Neuronal stem cell (in vitro differentiated cells): Measurements from ENCODE around the gene ARHGEF17.
A peak's percentile ranks its signal among the peaks of the same experiment; 100 is the strongest.

Experiments
- DNase-seq: peaks from one replicate; pipeline ENCODE4 v3.0.0-alpha.2; 2013; ENCODE audit warnings: low spot score
- H2AFZ ChIP-seq: one replicate; pipeline ENCODE4 v1.6.1; 2013; ENCODE audit warnings: mild to moderate bottlenecking, low read length, inconsistent platforms
- H2AK5ac ChIP-seq: 2 replicates; pipeline ENCODE4 v1.6.1; 2013; ENCODE audit warnings: low read depth, mild to moderate bottlenecking, inconsistent platforms, low read length, moderate library complexity, mixed read lengths
- H2BK120ac ChIP-seq: 2 replicates; pipeline ENCODE4 v1.6.1; 2013; ENCODE audit warnings: low read depth, mild to moderate bottlenecking, inconsistent platforms, low read length, moderate library complexity, mixed read lengths
- H2BK12ac ChIP-seq: one replicate; pipeline ENCODE4 v1.6.1; 2013; ENCODE audit warnings: low read length, inconsistent platforms
- H2BK15ac ChIP-seq: 2 replicates; pipeline ENCODE4 v1.6.1; 2013; ENCODE audit warnings: mild to moderate bottlenecking, low read length, inconsistent platforms, mixed read lengths
- H2BK5ac ChIP-seq: one replicate; pipeline ENCODE4 v1.6.1; 2013; ENCODE audit warnings: inconsistent platforms, mild to moderate bottlenecking, low read length, moderate library complexity
- H3K14ac ChIP-seq: one replicate; pipeline ENCODE4 v1.6.1; 2013; ENCODE audit warnings: low read length, inconsistent platforms
- H3K18ac ChIP-seq: 2 replicates; pipeline ENCODE4 v1.6.1; 2013; ENCODE audit warnings: low read length, inconsistent platforms
- H3K23ac ChIP-seq: 2 replicates; pipeline ENCODE4 v1.6.1; 2013; ENCODE audit warnings: low read depth, mild to moderate bottlenecking, mixed read lengths, low read length, inconsistent platforms; ENCODE audit not compliant: poor library complexity
- H3K27ac ChIP-seq: replicated peaks from 3 replicates; pipeline ENCODE4 v1.5.1; 2013; ENCODE audit warnings: low read length, inconsistent platforms
- H3K27me3 ChIP-seq, 3 experiments: 2 replicates each; pipeline ENCODE4 v1.6.1; 2013; ENCODE audit warnings: low read length in 3 of 3, mild to moderate bottlenecking in 2 of 3, inconsistent platforms in 1 of 3, low read depth in 1 of 3, mixed read lengths in 1 of 3, moderate library complexity in 1 of 3; ENCODE audit not compliant: control insufficient read depth in 3 of 3, insufficient read depth in 3 of 3
- H3K36me3 ChIP-seq, 2 donors: replicated peaks in 1 of 2; 2 replicates each; pipeline ENCODE4 v1.6.1; 2013; ENCODE audit warnings: low read length in 2 of 2; ENCODE audit not compliant: control insufficient read depth in 2 of 2, insufficient read depth in 2 of 2
- H3K4ac ChIP-seq: 2 replicates; pipeline ENCODE4 v1.6.1; 2013; ENCODE audit warnings: inconsistent platforms, mild to moderate bottlenecking, low read length, moderate library complexity
- H3K4me1 ChIP-seq, 2 donors: 1 replicate in 1 of 2; 2 replicates in 1 of 2; pipeline ENCODE4 v1.6.1; 2013; ENCODE audit warnings: low read length in 2 of 2, low read depth in 1 of 2; ENCODE audit not compliant: control insufficient read depth in 2 of 2, insufficient read depth in 1 of 2
- H3K4me2 ChIP-seq: one replicate; pipeline ENCODE4 v1.6.1; 2013; ENCODE audit warnings: mild to moderate bottlenecking, low read length, inconsistent platforms; ENCODE audit not compliant: insufficient read depth, poor library complexity, severe bottlenecking
- H3K4me3 ChIP-seq, 2 donors: 2 replicates each; pipeline ENCODE4 v1.5.1; 2013; ENCODE audit warnings: low read length in 2 of 2, mild to moderate bottlenecking in 2 of 2, inconsistent platforms in 1 of 2, moderate library complexity in 1 of 2
- H3K79me1 ChIP-seq: one replicate; pipeline ENCODE4 v1.6.1; 2013; ENCODE audit warnings: low read depth, mild to moderate bottlenecking, inconsistent platforms, low read length, moderate library complexity
- H3K9ac ChIP-seq: one replicate; pipeline ENCODE4 v1.6.1; 2013; ENCODE audit warnings: mild to moderate bottlenecking, low read depth, low read length, inconsistent platforms; ENCODE audit not compliant: poor library complexity
- H3K9me3 ChIP-seq, 2 donors: replicated peaks in 1 of 2; 2 replicates each; pipeline versions ENCODE3 to v1.6.1; 2013; ENCODE audit warnings: low read length in 2 of 2, mild to moderate bottlenecking in 2 of 2, inconsistent platforms in 1 of 2, low read depth in 1 of 2, mixed read lengths in 1 of 2, moderate library complexity in 1 of 2; ENCODE audit not compliant: control insufficient read depth in 2 of 2, insufficient read depth in 1 of 2
- H4K8ac ChIP-seq: one replicate; pipeline ENCODE4 v1.6.1; 2013; ENCODE audit warnings: low read depth, mild to moderate bottlenecking, inconsistent platforms, low read length, moderate library complexity
- H4K91ac ChIP-seq: one replicate; pipeline ENCODE4 v1.6.1; 2013; ENCODE audit warnings: low read length, low read depth, mild to moderate bottlenecking, inconsistent platforms; ENCODE audit not compliant: poor library complexity
- WGBS, 2 donors: extraction: QIAGEN DNeasy Blood & Tissue Kit; methylation state at CpG; one replicate each; pipeline ENCODE4 v1.1.7; 2013; ENCODE audit warnings: missing lambda C conversion rate in 2 of 2, mixed read lengths in 1 of 2; ENCODE audit not compliant: insufficient read length in 2 of 2, insufficient replicate concordance in 1 of 2; ENCODE audit errors: extremely low coverage in 2 of 2; 5-methylcytosine and 5-hydroxymethylcytosine counted together

Gene ARHGEF17

DNA sequence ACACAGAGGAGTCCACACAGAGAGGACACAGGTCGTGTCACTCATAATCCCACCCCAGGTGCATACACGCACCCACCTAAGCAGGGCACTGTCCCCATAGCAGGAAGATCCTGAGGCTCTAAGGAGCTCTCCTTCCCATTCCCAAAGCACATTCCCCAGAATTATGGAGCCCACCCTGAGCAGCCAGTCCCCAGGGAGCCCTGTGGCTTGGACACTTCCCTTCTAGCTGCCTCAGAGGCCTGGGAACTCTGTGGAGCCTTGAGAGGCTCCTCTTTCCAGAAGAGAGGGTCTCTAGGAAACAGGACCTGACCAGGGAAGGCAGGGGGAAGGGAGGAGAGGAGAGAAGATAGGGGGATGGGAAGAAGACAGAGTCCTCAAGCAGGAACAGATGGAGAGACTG lies 29.8 kb downstream of the ARHGEF17 start:
- Histone ChIP-seq H3K27me3 (peaks cover 0 to 6% (median 0%) of the 10 kb centered on the region in 3 experiments), H3K36me3 (peaks cover 9 to 25% of the 10 kb centered on the region in 2 donors), H4K8ac (no peak overlapping the region), H2AK5ac (peak overlapping the region; percentile 13), H3K4me2 (no peak overlapping the region), H3K4me3 (no peak overlapping the region), H2BK12ac (no peak overlapping the region), H2AFZ (no peak overlapping the region), H3K79me1 (peaks cover 14% of the 10 kb centered on the region), H3K4ac (no peak overlapping the region), H2BK120ac (no peak overlapping the region), H3K18ac (no peak overlapping the region), H3K9me3 (no peaks in the 10 kb centered on the region), H3K23ac (no peak overlapping the region), H2BK5ac (no peak overlapping the region), H2BK15ac (no peak overlapping the region), H3K9ac (no peak overlapping the region), H3K14ac (no peak overlapping the region), H3K4me1 (peaks cover 27 to 46% of the 10 kb centered on the region in 2 donors), H3K27ac (no peak overlapping the region), H4K91ac (no peak overlapping the region)
- no peak for DNase-seq
- WGBS, 2 donors = no CpG with 5 or more reads among the region's 2 CpGs

DNA sequence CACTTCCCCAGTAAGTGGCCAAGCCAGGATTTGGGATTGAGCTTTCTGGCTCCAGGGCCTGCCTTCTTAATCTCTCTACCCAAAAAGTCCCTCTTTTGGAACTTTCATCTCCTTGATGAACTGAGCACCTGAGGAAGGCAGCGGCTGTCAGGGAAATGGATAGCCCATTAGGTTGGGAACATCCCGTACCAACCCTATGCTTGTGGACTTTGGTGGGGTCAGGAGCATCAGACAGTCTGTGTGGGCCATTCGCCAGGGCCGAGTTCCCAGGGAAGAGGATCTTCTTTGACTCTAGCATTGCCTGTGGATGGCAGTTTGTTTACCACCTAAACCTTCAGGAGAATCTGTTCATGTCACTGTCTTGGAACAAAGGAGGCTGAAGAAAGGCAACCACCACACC lies 30.2 kb downstream of the ARHGEF17 start:
- H3K4me3 ChIP-seq = no peak overlapping the region
- H4K91ac ChIP-seq = no peak overlapping the region
- H3K36me3 ChIP-seq = peaks cover 9 to 25% of the 10 kb centered on the region in 2 donors
- H3K27me3 ChIP-seq = peaks cover 0 to 6% (median 0%) of the 10 kb centered on the region in 3 experiments
- no peak overlapping the region for H2BK120ac ChIP-seq
- H2BK12ac ChIP-seq = no peak overlapping the region
- no peak overlapping the region for H4K8ac ChIP-seq
- no peaks in the 10 kb centered on the region for H3K9me3 ChIP-seq
- no peak overlapping the region for H2BK5ac ChIP-seq
- no peak overlapping the region for H3K14ac ChIP-seq
- WGBS, 2 donors = no CpG with 5 or more reads among the region's 4 CpGs
- no peak overlapping the region for H2AFZ ChIP-seq
- H2BK15ac ChIP-seq = no peak overlapping the region
- H3K4ac ChIP-seq = no peak overlapping the region
- no peak overlapping the region for H3K4me2 ChIP-seq
- H3K4me1 ChIP-seq = peaks cover 23 to 45% of the 10 kb centered on the region in 2 donors
- H3K9ac ChIP-seq = no peak overlapping the region
- no peak overlapping the region for H2AK5ac ChIP-seq
- peaks cover 14% of the 10 kb centered on the region for H3K79me1 ChIP-seq
- H3K27ac ChIP-seq = no peak overlapping the region
- no peak overlapping the region for H3K18ac ChIP-seq
- DNase-seq = no peak
- H3K23ac ChIP-seq = no peak overlapping the region

DNA sequence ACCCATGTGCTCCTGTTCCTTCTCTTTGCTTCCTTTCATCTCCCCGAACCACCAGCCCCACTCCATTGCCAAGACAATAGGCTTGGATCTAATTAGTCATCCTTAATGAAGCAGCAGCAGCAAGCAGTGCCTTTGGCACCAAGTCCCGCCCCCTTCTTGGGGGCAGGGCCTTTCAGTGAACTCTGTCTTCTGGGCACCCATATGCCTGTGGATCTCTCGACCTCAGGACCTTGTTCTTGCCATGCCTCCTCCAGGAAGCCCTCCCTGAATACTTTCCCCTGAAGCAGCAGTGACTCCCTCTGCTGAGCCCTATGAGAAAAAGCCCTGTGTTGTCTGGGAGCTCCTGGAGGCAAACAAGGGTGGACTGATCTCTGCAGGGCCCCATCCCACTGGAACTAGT lies 32.1 kb downstream of the ARHGEF17 start:
- no peak overlapping the region for H2AFZ ChIP-seq
- WGBS, 2 donors = no CpG with 5 or more reads among the region's 3 CpGs

DNA sequence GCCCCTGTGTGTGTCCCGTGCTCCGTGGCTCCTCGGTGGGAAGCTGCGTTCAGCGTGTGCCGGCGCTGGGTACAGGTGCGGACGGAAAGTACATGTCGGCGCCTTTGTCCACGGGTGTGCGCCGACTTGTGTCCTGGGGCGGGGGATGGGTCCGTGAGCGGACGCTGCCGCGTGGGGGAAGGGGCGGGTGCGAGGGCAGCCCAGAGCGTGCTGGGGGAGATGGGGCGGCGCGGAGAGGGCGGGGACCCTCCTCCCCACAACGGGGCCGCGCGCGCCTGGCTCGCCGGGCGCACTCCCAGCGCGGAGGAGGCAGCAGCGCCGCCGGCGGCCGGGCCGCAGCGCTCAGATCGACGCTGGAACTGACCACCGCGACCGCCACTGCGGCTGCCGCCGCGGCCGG lies 34.6 kb downstream of the ARHGEF17 start:
- H3K9ac ChIP-seq = peak overlapping the region; percentile 93
- H2BK15ac ChIP-seq = peak overlapping the region; percentile 89
- H3K4me3 ChIP-seq = peak overlapping the region in 1 of 2 donors; percentile 74
- H4K91ac ChIP-seq = no peak overlapping the region
- H3K27ac ChIP-seq = no peak overlapping the region
- H3K23ac ChIP-seq = peak overlapping the region; percentile 95
- H2AFZ ChIP-seq = no peak overlapping the region
- no peak for DNase-seq
- peak overlapping the region; percentile 94 for H3K18ac ChIP-seq
- peak overlapping the region; percentile 89 for H3K4me2 ChIP-seq
- H3K36me3 ChIP-seq = peaks cover 7 to 28% of the 10 kb centered on the region in 2 donors
- no peak overlapping the region for H3K4ac ChIP-seq
- WGBS, 2 donors = no CpG with 5 or more reads among the region's 54 CpGs
- peak overlapping the region; percentile 96 for H2AK5ac ChIP-seq
- H3K4me1 ChIP-seq = peaks cover 9 to 36% of the 10 kb centered on the region in 2 donors
- H2BK5ac ChIP-seq = no peak overlapping the region
- H3K27me3 ChIP-seq = peaks cover 0 to 6% (median 0%) of the 10 kb centered on the region in 3 experiments
- H2BK12ac ChIP-seq = peak overlapping the region; percentile 92
- peaks cover 32% of the 10 kb centered on the region for H3K79me1 ChIP-seq
- no peaks in the 10 kb centered on the region for H3K9me3 ChIP-seq
- no peak overlapping the region for H4K8ac ChIP-seq
- H3K14ac ChIP-seq = peak overlapping the region; percentile 50
- H2BK120ac ChIP-seq = no peak overlapping the region

More for the DNA sequence above, 32.1 kb downstream of the ARHGEF17 start:
- Histone ChIP-seq H3K4me3 (no peak overlapping the region), H3K4me1 (peaks cover 9 to 39% of the 10 kb centered on the region in 2 donors), H2BK120ac (no peak overlapping the region), H3K27ac (no peak overlapping the region), H2BK15ac (no peak overlapping the region), H3K18ac (no peak overlapping the region), H2BK5ac (no peak overlapping the region), H3K9ac (no peak overlapping the region), H3K4ac (no peak overlapping the region), H3K36me3 (peaks cover 9 to 25% of the 10 kb centered on the region in 2 donors), H3K27me3 (peaks cover 0 to 6% (median 0%) of the 10 kb centered on the region in 3 experiments), H4K91ac (no peak overlapping the region), H3K4me2 (no peak overlapping the region), H2AK5ac (no peak overlapping the region), H3K14ac (no peak overlapping the region), H3K23ac (no peak overlapping the region), H3K79me1 (peaks cover 31% of the 10 kb centered on the region), H4K8ac (no peak overlapping the region), H2BK12ac (no peak overlapping the region), H3K9me3 (no peaks in the 10 kb centered on the region)
- DNase-seq = no peak
